Fibroblast of the aortic adventitia (primary cell): ENCODE measurements around the gene TEX19. TPM values are rescaled to one million over a fixed set of nuclear protein-coding genes. Genes with fewer than 3 reads are reported as not detected.

Source experiments
- DNase-seq: peaks from one replicate; pipeline ENCODE4 v3.0.0-alpha.2; 2010; ENCODE audit warnings: low read depth
- H3K4me3 ChIP-seq: 2 replicates; pipeline ENCODE4 v1.5.1; 2011; ENCODE audit warnings: low read depth, mild to moderate bottlenecking, control low read depth, low read length, moderate library complexity
- CTCF ChIP-seq: IDR thresholded peaks from 2 replicates; pipeline ENCODE4 v1.5.1; 2011; ENCODE audit warnings: mild to moderate bottlenecking, low read length, control low read depth, inconsistent platforms; ENCODE audit not compliant: insufficient read depth
- total RNA-seq: library from RNA; depleted of rRNA; stranded (reverse); fragments of >200 nt; gene quantifications from 2 replicates; pipeline ENCODE4 v1.2.3, GENCODE V29; 2012; ENCODE audit warnings: low replicate concordance

TEX19 gene
- total RNA-seq, 1 donor: not detected

DNA sequence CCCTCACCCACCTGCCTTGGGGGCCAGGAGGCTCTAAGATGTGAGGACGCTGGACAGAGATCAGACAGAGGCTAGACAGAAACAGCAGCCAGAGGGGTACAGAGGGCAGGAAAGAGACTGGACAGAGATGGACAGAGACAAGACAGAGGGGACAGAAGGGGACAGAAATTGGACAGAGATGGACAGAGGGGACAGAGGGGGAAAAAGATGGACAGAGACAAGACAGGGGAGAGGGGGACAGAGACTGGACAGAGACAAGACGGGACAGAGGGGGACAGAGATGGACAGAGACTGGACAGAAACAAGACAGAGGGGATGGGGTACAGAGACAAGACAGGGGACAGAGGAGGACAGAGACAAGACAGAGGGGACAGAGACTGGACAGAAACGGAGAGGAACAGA is 28.7 kb downstream of the TEX19 start:
- no peak for DNase-seq
- no peak overlapping the region for H3K4me3 ChIP-seq
- TF ChIP-seq CTCF: no peak

DNA sequence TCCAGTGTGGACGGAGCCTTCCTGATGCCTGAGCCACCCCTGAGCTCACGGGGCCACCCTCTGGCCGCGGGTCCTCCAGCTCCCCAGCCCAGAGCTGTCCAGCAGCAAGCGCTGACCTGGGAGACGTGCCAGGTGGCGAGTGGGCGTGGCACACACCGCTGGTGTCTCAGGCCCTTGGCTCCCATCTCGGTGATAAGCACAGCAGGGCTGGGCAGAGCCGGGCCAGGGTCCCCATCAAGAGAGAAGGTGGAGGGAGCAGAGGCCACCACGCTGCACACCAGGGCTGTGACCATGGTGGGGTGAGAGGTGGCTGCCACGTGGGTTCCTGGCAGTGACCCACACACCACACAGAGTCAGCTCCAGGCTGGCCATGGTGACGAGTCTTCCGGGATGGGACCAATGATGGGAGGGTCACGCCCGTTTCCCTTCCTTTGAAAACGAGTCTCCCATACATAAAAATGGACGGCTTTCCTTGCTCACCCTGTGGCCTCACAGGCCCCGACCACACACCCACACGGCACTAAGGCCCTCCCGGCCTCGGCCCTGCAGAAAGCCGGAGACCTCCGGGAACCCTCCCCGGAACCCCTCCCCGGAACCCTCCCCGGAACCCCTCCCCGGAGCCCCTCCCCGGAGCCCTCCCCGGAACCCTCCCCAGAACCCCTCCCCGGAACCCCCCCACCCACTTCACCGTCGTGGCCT is 29.3 kb downstream of the TEX19 start:
- TF ChIP-seq CTCF: no peak
- no peak for DNase-seq
- H3K4me3 ChIP-seq: no peak overlapping the region

DNA sequence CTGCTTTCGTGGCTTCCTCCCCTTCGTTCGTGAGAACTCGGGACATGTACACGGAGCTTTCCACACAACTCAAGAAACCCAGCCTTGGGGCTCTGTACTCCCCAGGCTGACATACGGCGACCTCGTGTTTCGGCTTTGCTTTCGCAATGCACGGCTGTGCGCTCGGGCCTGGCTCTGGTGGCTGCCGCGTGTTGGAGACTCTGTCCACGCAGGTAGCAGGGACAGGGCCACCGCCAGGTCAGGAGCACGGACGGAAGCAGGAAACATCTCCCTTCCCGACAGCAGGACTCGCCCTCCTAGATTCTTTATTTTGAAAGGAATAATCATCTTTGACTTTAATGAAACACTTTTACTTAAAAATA is 29.9 kb downstream of the TEX19 start:
- DNase-seq: no peak
- TF ChIP-seq CTCF: no peak
- H3K4me3 ChIP-seq: no peak overlapping the region

- TF ChIP-seq CTCF: no peak
- H3K4me3 ChIP-seq: no peak overlapping the region
- no peak for DNase-seq
Observed at GRCh38 chr17:82389379-82389778, 30.3 kb downstream of the TEX19 start.

- no peak for DNase-seq
Observed at GRCh38 chr17:82390015-82390859, 31.2 kb downstream of the TEX19 start.

GRCh38 chr17:82390860-82391435 is 31.9 kb downstream of the TEX19 start:
- DNase-seq: no peak
- H3K4me3 ChIP-seq: no peak overlapping the region
- no peak for TF ChIP-seq CTCF

More at GRCh38 chr17:82390015-82390859, 31.2 kb downstream of the TEX19 start:
- H3K4me3 ChIP-seq: no peak overlapping the region
- no peak for TF ChIP-seq CTCF
